GM12872 (cell line): ENCODE results near the gene FCHSD1.

Experiments
- CTCF ChIP-seq: IDR thresholded peaks from 3 replicates; pipeline ENCODE4 v1.5.1; 2011; ENCODE audit warnings: low read depth, mild to moderate bottlenecking, low read length, moderate library complexity; ENCODE audit not compliant: insufficient read depth

FCHSD1 gene

GRCh38 chr5:141609044-141609443, 42.2 kb downstream of the FCHSD1 start:
- no peak for TF ChIP-seq CTCF

GRCh38 chr5:141608557-141608956, 42.7 kb downstream of the FCHSD1 start:
- TF ChIP-seq CTCF: no peak

GRCh38 chr5:141608046-141608445, 43.2 kb downstream of the FCHSD1 start:
- no peak for TF ChIP-seq CTCF

- TF ChIP-seq CTCF: no peak
Observed at GRCh38 chr5:141605523-141606277, 45.5 kb downstream of the FCHSD1 start.

GRCh38 chr5:141603923-141604717, 47.1 kb downstream of the FCHSD1 start:
- TF ChIP-seq CTCF: no peak

GRCh38 chr5:141602606-141603005, 48.6 kb downstream of the FCHSD1 start:
- TF ChIP-seq CTCF: no peak
